Measurements from ENCODE around the gene MLPH. TPM values are rescaled to one million over a fixed set of nuclear protein-coding genes. Genes with fewer than 3 reads are reported as not detected.

Gene MLPH
- total RNA-seq, 3 donors from 2014 or later = 0.38 to 0.48 (median 0.47) TPM

Other genes with a start within 250 kb of the MLPH start
- 10 to 100 TPM; 19.2 to 33.2 (median 19.4) TPM for gene COL6A3, start 73.1 kb upstream of the MLPH start, total RNA-seq
- gene PRLH, start 79.3 kb downstream of the MLPH start, total RNA-seq = not detected
- under 1 TPM in 1 of 3 donors, not detected in 2; 0.14 TPM for gene RAB17, start 103.5 kb downstream of the MLPH start, total RNA-seq
- 100 to 1,000 TPM; 160 to 203 (median 169) TPM for gene LRRFIP1, start 140.3 kb downstream of the MLPH start, total RNA-seq